A673 (cell line): Measurements from ENCODE around the gene IQCE.

Source experiments
- EZH2 ChIP-seq: fragments of 200-600 bp; sonication (generic); IDR thresholded peaks from 2 replicates; pipeline ENCODE4 v1.6.1; 2017; ENCODE audit warnings: borderline replicate concordance, low read depth, mild to moderate bottlenecking, mixed read lengths, antibody characterized with exemption, low read length; ENCODE audit not compliant: poor library complexity, severe bottlenecking
- TF ChIP-seq, protein P1 (sequence below): fragments of 300-800, 200-600 bp; sonication (generic); conservative IDR thresholded peaks from 2 replicates; pipeline ENCODE4 v1.5.1; 2017; ENCODE audit warnings: low read depth, mild to moderate bottlenecking, antibody characterized with exemption, low read length, moderate library complexity, mixed read lengths

DNA sequence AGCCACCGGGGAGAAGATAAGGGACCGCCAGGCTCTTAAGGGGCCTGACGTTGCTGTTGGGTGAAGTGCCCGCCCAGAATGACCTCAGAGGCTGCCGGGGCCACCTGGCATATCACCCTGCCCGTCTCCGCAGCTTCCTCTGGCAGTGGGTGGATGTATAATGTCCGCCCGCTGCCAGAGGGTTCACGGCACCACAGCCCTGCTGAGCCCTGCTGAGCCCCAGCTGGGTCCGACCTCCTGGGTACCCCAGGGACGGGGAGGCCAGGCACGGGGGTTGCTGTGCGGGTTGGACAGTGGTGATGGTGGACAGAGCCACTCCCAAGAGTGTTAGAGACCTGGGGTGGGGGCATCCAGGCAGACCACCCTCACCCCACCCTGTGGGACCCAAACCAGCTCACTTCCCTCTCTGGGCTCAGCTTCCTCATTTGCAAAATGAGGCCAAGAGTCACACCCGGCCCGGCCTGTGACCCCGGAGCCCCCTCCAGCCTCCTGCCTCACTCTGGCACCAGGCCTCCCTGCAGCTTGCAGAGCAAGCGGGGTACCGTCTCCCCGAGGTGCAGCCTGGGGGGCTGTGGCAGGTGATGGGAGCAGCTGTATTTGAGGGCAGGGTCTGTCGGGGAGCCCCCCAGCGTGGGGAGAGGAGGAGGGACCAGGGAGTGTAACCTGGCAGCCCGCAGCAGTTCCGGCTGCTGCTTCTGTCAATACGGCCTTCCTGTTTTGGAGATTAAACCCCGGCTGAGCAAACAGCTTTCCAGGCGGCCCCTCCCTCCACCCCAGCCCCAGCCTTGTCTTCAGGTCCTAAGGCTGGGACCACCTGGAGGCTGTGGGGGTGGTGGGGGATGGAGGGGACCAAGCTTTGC is 47.6 kb upstream of the IQCE start:
- no peak for TF ChIP-seq EZH2
- TF ChIP-seq, protein P1, sequence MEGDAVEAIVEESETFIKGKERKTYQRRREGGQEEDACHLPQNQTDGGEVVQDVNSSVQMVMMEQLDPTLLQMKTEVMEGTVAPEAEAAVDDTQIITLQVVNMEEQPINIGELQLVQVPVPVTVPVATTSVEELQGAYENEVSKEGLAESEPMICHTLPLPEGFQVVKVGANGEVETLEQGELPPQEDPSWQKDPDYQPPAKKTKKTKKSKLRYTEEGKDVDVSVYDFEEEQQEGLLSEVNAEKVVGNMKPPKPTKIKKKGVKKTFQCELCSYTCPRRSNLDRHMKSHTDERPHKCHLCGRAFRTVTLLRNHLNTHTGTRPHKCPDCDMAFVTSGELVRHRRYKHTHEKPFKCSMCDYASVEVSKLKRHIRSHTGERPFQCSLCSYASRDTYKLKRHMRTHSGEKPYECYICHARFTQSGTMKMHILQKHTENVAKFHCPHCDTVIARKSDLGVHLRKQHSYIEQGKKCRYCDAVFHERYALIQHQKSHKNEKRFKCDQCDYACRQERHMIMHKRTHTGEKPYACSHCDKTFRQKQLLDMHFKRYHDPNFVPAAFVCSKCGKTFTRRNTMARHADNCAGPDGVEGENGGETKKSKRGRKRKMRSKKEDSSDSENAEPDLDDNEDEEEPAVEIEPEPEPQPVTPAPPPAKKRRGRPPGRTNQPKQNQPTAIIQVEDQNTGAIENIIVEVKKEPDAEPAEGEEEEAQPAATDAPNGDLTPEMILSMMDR = no peak
